OCI-LY3 (cell line): ENCODE data around the gene APOO.

Experiments used
- H2AFZ ChIP-seq: fragments of 200-600, 300-600 bp; shearing (Covaris generic); 2 replicates; pipeline ENCODE4 v1.6.0; 2014; ENCODE audit warnings: antibody characterized with exemption, low read depth, low read length
- H3K27ac ChIP-seq: fragments of 200-600, 300-600 bp; sonication (generic); 2 replicates; pipeline ENCODE4 v1.5.1; 2014; ENCODE audit warnings: mild to moderate bottlenecking, low read length, moderate library complexity, mixed read lengths
- H3K27me3 ChIP-seq: fragments of 200-600, 300-600 bp; sonication (generic); 2 replicates; pipeline ENCODE4 v1.6.1; 2014; ENCODE audit warnings: low read depth, low read length, mixed read lengths
- H3K36me3 ChIP-seq: fragments of 200-600, 300-600 bp; sonication (generic); replicated peaks from 2 replicates; pipeline ENCODE3; 2014; ENCODE audit warnings: low read depth, low read length, mixed read lengths
- H3K4me1 ChIP-seq: fragments of 300-600, 200-600 bp; sonication (generic); 2 replicates; pipeline ENCODE4 v1.6.1; 2014; ENCODE audit warnings: low read length, mixed read lengths
- H3K4me2 ChIP-seq: fragments of 200-600, 300-600 bp; sonication (generic); 2 replicates; pipeline ENCODE4 v1.6.1; 2014; ENCODE audit warnings: low read length, mixed read lengths
- H3K4me3 ChIP-seq: fragments of 300-600, 200-600 bp; sonication (generic); 2 replicates; pipeline ENCODE4 v1.5.1; 2014; ENCODE audit warnings: antibody characterized with exemption, mild to moderate bottlenecking, low read length, moderate library complexity
- H3K79me2 ChIP-seq: fragments of 300-600, 200-600 bp; shearing (Covaris generic); 2 replicates; pipeline ENCODE4 v1.6.1; 2014; ENCODE audit warnings: mild to moderate bottlenecking, low read length, mixed read lengths
- H3K9ac ChIP-seq: fragments of 300-600, 200-600 bp; shearing (Covaris generic); 2 replicates; pipeline ENCODE4 v1.6.0; 2014; ENCODE audit warnings: mild to moderate bottlenecking, low read length, moderate library complexity
- H3K9me3 ChIP-seq: fragments of 200-600, 300-600 bp; shearing (Covaris generic); 2 replicates; pipeline ENCODE4 v1.6.1; 2014; ENCODE audit warnings: low read length, mixed read lengths; ENCODE audit not compliant: insufficient read depth
- H4K20me1 ChIP-seq: fragments of 200-600, 300-600 bp; sonication (generic); 2 replicates; pipeline ENCODE4 v1.6.1; 2016; ENCODE audit warnings: low read length, mixed read lengths; ENCODE audit not compliant: insufficient read depth
- CTCF ChIP-seq: fragments of 200-600, 300-600 bp; sonication (generic); IDR thresholded peaks from 2 replicates; pipeline ENCODE4 v1.5.1; 2014; ENCODE audit warnings: antibody characterized with exemption, low read length, low read depth
- EZH2phosphoT487 ChIP-seq: fragments of 200-600 bp; shearing (Covaris generic); IDR thresholded peaks from 2 replicates; pipeline ENCODE4 v1.6.1; 2018; ENCODE audit warnings: antibody characterized with exemption, mixed run types, low read depth

Gene APOO

GRCh38 chrX:23822397-23822796, 85.3 kb downstream of the APOO start:
- H3K9me3 ChIP-seq: no peaks in the 10 kb centered on the region
- no peak for TF ChIP-seq EZH2phosphoT487
- TF ChIP-seq CTCF: no peak
- no peaks in the 10 kb centered on the region for H3K36me3 ChIP-seq
- H3K4me1 ChIP-seq: peaks cover 20% of the 10 kb centered on the region
- no peak overlapping the region for H3K9ac ChIP-seq
- H3K4me2 ChIP-seq: no peak overlapping the region
- H3K27me3 ChIP-seq: no peaks in the 10 kb centered on the region
- H3K27ac ChIP-seq: no peak overlapping the region
- no peaks in the 10 kb centered on the region for H4K20me1 ChIP-seq
- 0 out of 2 replicates have a peak overlapping the region, but pooled peaks have one; percentile 11 for H2AFZ ChIP-seq
- H3K79me2 ChIP-seq: no peaks in the 10 kb centered on the region
- no peak overlapping the region for H3K4me3 ChIP-seq

- H3K4me3 ChIP-seq: no peak overlapping the region
- H3K27ac ChIP-seq: no peak overlapping the region
- 0 out of 2 replicates have a peak overlapping the region, but pooled peaks have one; percentile 11 for H2AFZ ChIP-seq
- no peaks in the 10 kb centered on the region for H3K79me2 ChIP-seq
- H3K36me3 ChIP-seq: no peaks in the 10 kb centered on the region
- H3K9me3 ChIP-seq: no peaks in the 10 kb centered on the region
- no peaks in the 10 kb centered on the region for H3K27me3 ChIP-seq
- no peaks in the 10 kb centered on the region for H4K20me1 ChIP-seq
- H3K4me1 ChIP-seq: peaks cover 24% of the 10 kb centered on the region
- H3K4me2 ChIP-seq: no peak overlapping the region
- H3K9ac ChIP-seq: no peak overlapping the region
- TF ChIP-seq CTCF: no peak
- TF ChIP-seq EZH2phosphoT487: no peak
These were observed 85.9 kb downstream of the APOO start for GRCh38 chrX:23821847-23822246.

- no peak overlapping the region for H3K9ac ChIP-seq
- H3K9me3 ChIP-seq: no peaks in the 10 kb centered on the region
- H3K36me3 ChIP-seq: no peaks in the 10 kb centered on the region
- no peak overlapping the region for H3K27ac ChIP-seq
- no peak overlapping the region for H3K4me2 ChIP-seq
- no peak overlapping the region for H2AFZ ChIP-seq
- H3K4me1 ChIP-seq: peaks cover 15% of the 10 kb centered on the region
- H3K4me3 ChIP-seq: no peak overlapping the region
- no peaks in the 10 kb centered on the region for H4K20me1 ChIP-seq
- H3K27me3 ChIP-seq: no peaks in the 10 kb centered on the region
- no peak for TF ChIP-seq EZH2phosphoT487
- TF ChIP-seq CTCF: no peak
- H3K79me2 ChIP-seq: no peaks in the 10 kb centered on the region
These were observed 87.4 kb downstream of the APOO start for GRCh38 chrX:23820235-23820782.

DNA sequence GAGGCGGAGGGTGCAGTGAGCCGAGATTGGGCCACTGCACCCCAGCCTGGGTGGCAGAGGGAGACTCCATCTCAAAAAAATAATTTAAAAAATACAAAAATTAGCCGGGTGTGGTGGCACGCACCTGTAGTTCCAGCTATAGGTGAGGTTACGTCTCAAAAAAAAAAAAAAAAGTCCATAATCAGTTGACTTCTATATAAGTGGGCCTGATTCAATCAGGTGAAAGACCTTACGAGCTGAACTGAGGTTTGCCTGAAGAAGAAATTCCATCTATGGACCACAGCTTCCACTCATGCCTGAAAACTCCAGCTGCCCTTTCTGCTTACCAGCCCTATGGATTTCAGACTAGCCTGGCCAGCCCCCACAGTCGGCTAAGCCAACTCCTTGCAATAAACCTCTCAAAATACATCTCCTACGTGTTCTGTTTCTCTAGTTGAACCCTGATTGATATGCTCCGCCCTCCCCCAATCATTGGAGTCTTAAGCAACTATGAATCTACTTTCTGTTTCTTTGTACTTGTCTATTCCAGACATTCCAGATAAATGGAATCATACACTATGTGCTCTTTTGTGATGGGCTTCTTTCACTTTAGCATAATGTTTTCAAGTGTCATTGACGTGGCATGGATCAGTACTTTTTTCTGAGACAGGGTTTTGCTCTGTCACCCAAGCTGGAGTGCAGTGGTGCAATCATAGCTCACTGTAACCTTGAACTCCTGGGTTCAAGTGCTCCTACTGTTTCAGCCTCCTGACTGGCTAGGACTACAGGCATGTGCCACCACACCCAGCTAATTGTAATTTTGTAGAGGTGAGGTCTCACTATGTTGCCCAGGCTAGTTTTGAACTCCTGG, 88.1 kb downstream of the APOO start:
- no peaks in the 10 kb centered on the region for H4K20me1 ChIP-seq
- H2AFZ ChIP-seq: no peak overlapping the region
- no peak overlapping the region for H3K4me3 ChIP-seq
- peaks cover 15% of the 10 kb centered on the region for H3K4me1 ChIP-seq
- H3K9ac ChIP-seq: no peak overlapping the region
- no peaks in the 10 kb centered on the region for H3K27me3 ChIP-seq
- H3K27ac ChIP-seq: no peak overlapping the region
- TF ChIP-seq CTCF: no peak
- no peak for TF ChIP-seq EZH2phosphoT487
- H3K4me2 ChIP-seq: no peak overlapping the region
- no peaks in the 10 kb centered on the region for H3K79me2 ChIP-seq
- H3K9me3 ChIP-seq: no peaks in the 10 kb centered on the region
- no peaks in the 10 kb centered on the region for H3K36me3 ChIP-seq
